Measurements from ENCODE around the gene GAL3ST2. TPM values are rescaled to one million over a fixed set of nuclear protein-coding genes. Genes with fewer than 3 reads are reported as not detected.

Gene GAL3ST2
- total and polyA plus RNA-seq, 12 donors, result 0.16 to 1.8 (median 0.61) TPM; not detected in 4

DNA sequence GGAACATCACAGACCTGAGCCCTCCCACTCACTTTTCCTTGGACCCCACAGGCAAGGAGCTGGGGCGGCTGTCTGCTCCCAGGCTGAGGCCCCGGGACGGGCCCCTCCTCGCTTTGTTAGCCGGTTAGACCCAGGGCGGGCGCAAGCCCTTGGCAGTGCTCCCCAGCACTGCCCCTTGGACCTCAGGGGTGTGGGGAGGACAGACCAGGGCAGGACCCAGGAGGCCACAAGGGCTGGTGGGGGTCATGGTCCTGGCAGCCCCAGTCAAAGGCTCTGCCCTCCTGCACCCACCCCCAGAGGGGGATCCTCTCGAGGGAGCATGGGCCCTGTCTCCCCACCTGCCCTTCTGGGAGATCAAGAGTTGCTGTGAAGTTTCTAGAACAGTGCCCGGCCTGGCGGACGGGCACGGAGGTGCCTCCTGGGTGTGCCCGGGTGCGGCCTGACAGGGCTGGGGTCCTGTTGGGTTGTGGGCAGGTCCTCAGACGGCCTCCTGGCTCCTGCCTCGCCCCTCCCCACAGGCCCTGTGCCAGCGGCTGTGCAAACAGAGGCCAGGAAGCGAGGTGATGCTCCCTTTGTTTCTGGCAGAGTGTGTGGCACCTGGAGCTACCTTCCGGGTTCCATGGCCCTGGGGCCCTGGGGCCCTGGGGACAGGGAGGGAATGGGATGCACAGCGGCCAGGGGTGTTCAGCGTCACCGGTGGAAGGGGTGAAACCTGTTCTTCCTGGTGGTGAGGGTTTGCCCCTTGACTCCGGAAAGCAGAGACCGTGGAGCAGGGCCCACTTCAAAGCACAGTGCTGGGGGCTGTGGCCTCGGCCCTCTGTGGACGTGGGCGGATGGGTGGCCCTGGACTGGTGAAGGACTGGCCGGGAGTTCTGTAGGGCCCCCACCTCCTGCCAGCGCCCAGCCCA, 2.9 kb upstream of the GAL3ST2 start:
- peaks cover 20% of the 10 kb centered on the region for H3K27me3 ChIP-seq
- TF ChIP-seq, protein P1, sequence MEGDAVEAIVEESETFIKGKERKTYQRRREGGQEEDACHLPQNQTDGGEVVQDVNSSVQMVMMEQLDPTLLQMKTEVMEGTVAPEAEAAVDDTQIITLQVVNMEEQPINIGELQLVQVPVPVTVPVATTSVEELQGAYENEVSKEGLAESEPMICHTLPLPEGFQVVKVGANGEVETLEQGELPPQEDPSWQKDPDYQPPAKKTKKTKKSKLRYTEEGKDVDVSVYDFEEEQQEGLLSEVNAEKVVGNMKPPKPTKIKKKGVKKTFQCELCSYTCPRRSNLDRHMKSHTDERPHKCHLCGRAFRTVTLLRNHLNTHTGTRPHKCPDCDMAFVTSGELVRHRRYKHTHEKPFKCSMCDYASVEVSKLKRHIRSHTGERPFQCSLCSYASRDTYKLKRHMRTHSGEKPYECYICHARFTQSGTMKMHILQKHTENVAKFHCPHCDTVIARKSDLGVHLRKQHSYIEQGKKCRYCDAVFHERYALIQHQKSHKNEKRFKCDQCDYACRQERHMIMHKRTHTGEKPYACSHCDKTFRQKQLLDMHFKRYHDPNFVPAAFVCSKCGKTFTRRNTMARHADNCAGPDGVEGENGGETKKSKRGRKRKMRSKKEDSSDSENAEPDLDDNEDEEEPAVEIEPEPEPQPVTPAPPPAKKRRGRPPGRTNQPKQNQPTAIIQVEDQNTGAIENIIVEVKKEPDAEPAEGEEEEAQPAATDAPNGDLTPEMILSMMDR (IDR thresholded peaks at IDR 0.05), result no peak
- no peak for TF ChIP-seq POLR2A (IDR thresholded peaks at IDR 0.05)
- intact Hi-C loops (cut with DNase I), result no loop called here
- H3K4me1 ChIP-seq (replicated peaks in 1 of 2), result no peaks in the 10 kb centered on the region
- no peak overlapping the region for H3K27ac ChIP-seq
- H3K4me3 ChIP-seq, result no peak overlapping the region
- no peaks in the 10 kb centered on the region for H3K9me3 ChIP-seq (replicated peaks in 1 of 3)
- DNase-seq, result peak in 3 of 7 donors; percentile 0 to 20 (median 16)
- WGBS, 4 donors, result 61 to 78% (median 68%) methylated on average over 5 to 29 of the region's 29 CpGs
- H3K36me3 ChIP-seq (replicated peaks in 1 of 2), result no peaks in the 10 kb centered on the region

DNA sequence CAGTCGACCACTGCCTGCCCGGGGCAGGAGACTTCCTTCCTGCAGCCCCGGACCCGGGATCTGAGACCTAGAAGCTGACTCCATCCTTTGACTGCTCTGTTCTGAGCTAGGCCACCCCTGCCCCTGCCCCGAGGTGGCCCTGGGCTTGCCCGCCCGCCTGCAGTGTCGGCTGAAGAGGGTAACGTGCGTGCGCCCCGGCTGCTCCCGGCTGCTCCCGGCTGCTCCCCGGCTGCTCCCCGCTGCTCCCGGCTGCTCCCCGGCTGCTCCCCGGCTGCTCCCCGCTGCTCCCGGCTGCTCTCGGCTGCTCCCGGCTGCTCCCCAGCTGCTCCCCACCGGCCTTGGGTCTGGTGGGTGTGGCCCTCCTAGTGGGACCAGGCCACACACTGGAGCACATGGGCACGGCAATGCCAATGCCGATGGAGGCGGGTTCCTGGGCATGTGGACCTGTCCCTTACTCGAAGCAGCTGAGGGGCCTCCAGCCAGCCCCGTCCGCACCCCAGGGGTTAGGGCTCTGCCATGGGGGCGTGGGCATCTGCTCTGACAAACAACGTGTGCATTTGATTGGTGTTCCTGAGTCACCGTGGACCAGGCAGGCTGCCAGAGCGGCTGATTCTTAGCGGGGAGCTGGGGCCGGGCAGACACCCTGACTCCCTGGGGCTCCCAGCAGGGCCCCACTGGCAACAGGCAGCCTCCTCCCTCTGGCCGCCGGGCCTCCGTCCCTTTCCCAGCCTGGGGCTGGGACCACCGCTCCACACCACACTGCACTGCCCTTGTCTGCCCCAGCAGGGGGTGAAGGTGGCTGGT, 2.0 kb upstream of the GAL3ST2 start:
- 42 to 51% (median 45%) methylated on average over 16 to 40 of the region's 40 CpGs for WGBS, 4 donors
- Histone ChIP-seq H3K27me3 (peaks cover 20% of the 10 kb centered on the region), H3K4me3 (no peak overlapping the region), H3K36me3 (replicated peaks in 1 of 2) (no peaks in the 10 kb centered on the region), H3K4me1 (replicated peaks in 1 of 2) (no peaks in the 10 kb centered on the region), H3K9me3 (replicated peaks in 1 of 3) (no peaks in the 10 kb centered on the region), H3K27ac (no peak overlapping the region)
- TF ChIP-seq, protein P1 (IDR thresholded peaks at IDR 0.05), result no peak
- no peak for TF ChIP-seq POLR2A (IDR thresholded peaks at IDR 0.05)
- peak; percentile 56 to 82 (median 72) for DNase-seq
- intact Hi-C loops (cut with DNase I), result no loop called here

DNA sequence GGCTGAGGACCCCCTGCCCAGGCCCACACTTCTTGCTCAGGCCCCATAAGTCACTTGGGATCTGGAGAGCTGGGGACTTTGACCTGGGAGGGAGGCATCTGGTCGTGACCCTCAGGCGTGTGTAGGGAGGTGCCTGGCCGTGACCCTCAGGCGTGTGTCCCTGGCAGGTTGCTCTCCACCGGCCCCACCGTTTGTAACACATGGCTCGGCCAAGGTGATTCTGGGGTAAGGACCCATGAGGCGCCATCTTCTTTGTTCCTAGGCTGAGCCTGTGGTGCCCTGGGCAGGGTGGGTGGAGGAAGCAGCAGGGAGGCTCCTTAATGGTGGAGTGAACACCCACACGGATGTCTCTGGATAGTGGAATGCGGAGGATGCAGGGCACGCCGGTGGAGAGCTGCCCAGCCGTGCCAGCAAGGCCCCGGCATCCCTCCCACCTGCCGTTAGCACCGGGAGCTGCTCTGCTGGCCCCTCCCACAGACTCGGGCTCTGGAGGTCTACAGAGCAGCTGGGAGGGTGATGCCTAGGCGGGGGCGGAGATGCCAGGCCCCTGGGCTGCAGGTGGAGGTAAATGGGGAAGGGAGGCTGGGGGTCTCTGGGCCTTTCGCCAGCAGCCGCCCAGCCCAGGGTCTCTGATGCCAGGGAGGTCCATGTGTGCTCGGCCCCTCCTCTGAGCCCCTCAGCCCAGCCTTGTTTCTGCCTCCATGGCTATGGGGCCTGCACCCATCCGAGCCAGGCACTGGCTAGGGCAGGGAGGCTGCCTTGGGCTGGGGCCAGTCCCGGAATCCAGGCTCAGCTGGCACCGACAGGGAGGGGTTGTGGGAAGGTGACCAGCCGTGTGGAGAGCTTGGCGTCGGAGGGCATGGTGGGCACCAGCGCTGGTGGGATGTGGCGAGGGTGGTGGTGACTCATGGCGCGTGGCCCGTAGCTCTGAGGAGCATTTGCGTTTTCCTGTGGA, 1.1 kb upstream of the GAL3ST2 start:
- no peaks in the 10 kb centered on the region for H3K4me1 ChIP-seq (replicated peaks in 1 of 2)
- WGBS, 4 donors, result 67 to 76% (median 70%) methylated on average over 15 to 34 of the region's 34 CpGs
- intact Hi-C loops (cut with DNase I), result no loop called here
- TF ChIP-seq POLR2A (IDR thresholded peaks at IDR 0.05), result no peak
- TF ChIP-seq, protein P1 (IDR thresholded peaks at IDR 0.05), result no peak
- DNase-seq, result peak in 2 of 7 donors; percentile 22 to 46
- no peaks in the 10 kb centered on the region for H3K9me3 ChIP-seq (replicated peaks in 1 of 3)
- no peak overlapping the region for H3K4me3 ChIP-seq
- H3K27me3 ChIP-seq, result peaks cover 20% of the 10 kb centered on the region
- no peaks in the 10 kb centered on the region for H3K36me3 ChIP-seq (replicated peaks in 1 of 2)
- H3K27ac ChIP-seq, result no peak overlapping the region

All from adrenal gland (tissue), 12 donors.